Skeletal muscle tissue (tissue), 4 donors: Measurements from ENCODE around the gene SLC6A4. TPM values are rescaled to one million over a fixed set of nuclear protein-coding genes. Genes with fewer than 3 reads are reported as not detected.

ENCODE experiments used
- H3K27ac ChIP-seq: one replicate; pipeline ENCODE4 v1.7.0; 2013; ENCODE audit warnings: mild to moderate bottlenecking, low read depth, low read length, inconsistent platforms
- H3K27me3 ChIP-seq, 3 donors: one replicate each; pipeline ENCODE4 v1.7.0; 2013; ENCODE audit warnings: low read length in 3 of 3; ENCODE audit not compliant: control insufficient read depth in 3 of 3, insufficient read depth in 3 of 3
- H3K36me3 ChIP-seq, 3 donors: one replicate each; pipeline ENCODE4 v1.7.0; 2013; ENCODE audit warnings: low read length in 3 of 3; ENCODE audit not compliant: control insufficient read depth in 3 of 3, insufficient read depth in 3 of 3
- H3K4me1 ChIP-seq, 3 donors: one replicate each; pipeline ENCODE4 v1.7.0; 2013; ENCODE audit warnings: low read length in 3 of 3, mild to moderate bottlenecking in 3 of 3; ENCODE audit not compliant: control insufficient read depth in 3 of 3, insufficient read depth in 3 of 3
- H3K4me3 ChIP-seq, 3 donors: one replicate each; pipeline ENCODE4 v1.7.0; 2013; ENCODE audit warnings: low read length in 3 of 3
- H3K9ac ChIP-seq, 3 donors: one replicate each; pipeline ENCODE4 v1.7.0; 2013; ENCODE audit warnings: low read length in 3 of 3, mild to moderate bottlenecking in 3 of 3, moderate library complexity in 2 of 3, low read depth in 1 of 3
- H3K9me3 ChIP-seq, 3 donors: one replicate each; pipeline ENCODE4 v1.7.0; 2013; ENCODE audit warnings: low read length in 3 of 3; ENCODE audit not compliant: control insufficient read depth in 3 of 3
- total RNA-seq: library from RNA; depleted of rRNA; stranded (reverse); fragments of >200 nt; gene quantifications from one replicate; pipeline ENCODE4 v1.2.3, GENCODE V29; 2014
- donor health status: Osteomylitis.

Gene SLC6A4
- total RNA-seq, 1 donor from 2014 or later = 1.6 TPM

DNA sequence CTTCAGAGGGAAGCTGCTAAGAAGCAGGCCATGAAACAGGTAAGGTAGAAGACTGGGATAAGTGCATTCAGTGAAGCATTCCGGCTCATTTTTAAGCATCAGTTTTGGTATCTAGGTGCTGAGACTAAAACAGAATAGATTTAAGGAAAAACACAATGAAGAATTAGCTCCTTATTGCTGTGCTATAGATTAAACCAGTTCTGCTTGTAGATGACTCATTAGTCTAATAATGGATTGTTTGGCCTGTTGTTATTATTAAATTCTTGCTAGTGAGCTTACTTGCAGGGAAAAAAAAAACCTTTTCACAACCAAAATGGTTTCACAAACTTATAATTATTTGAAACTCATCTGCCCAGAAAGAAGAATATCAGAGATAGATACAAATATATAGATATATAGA lies 62.9 kb downstream of the SLC6A4 start:
- Histone ChIP-seq H3K27me3 (no peaks in the 10 kb centered on the region), H3K4me1 (no peaks in the 10 kb centered on the region), H3K9me3 (no peaks in the 10 kb centered on the region), H3K36me3 (peaks cover 0 to 7% (median 4%) of the 10 kb centered on the region in 3 donors), H3K27ac (no peak overlapping the region), H3K9ac (no peak overlapping the region), H3K4me3 (no peak overlapping the region)

DNA sequence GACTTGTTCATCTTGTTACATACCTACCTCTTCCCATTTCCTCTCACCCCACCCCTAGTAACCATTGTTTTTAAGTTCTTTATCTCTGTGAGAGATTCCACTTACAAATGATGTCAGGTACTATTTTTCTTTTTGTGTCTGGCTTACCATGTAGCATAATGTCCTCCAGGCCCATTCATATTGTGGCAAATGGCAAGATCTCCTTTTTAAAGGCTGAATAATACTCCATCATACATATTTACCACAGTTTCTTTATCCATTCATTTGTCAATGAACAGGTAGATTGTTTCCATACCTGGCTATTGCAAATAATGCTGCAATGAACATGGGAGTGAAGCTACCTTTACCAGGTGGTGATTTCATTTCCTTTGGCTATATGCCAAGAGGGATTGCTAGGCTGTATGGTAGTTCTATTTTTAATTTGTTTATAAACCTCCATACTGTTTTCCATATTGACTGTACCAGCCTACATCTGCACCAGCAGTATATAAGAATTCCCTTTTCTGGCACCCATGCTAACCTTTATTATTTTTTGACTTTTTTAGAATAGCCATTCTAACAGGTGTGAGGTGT lies 65.0 kb downstream of the SLC6A4 start:
- Histone ChIP-seq H3K4me3 (no peak overlapping the region), H3K9me3 (no peaks in the 10 kb centered on the region), H3K9ac (no peak overlapping the region), H3K27me3 (no peaks in the 10 kb centered on the region), H3K4me1 (no peaks in the 10 kb centered on the region), H3K27ac (no peak overlapping the region), H3K36me3 (peaks cover 0 to 6% (median 4%) of the 10 kb centered on the region in 3 donors)

DNA sequence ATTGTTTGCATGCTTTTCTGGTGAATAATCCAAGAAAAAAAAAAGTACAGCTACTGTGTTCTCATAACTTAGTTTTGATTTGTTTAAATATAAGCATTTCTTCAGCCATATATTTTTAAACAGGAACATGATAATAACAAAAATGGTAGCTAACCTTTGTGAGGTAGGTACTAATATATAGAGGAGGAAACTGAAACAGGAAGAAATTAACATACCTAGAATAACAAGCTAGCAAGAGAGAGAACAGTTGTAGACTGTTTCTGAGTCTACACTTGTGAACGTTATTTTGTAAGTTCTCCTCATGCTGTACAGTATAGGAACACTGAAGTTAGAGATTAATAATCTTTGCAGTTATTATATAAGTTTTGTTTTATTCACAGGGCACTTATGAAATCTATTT lies 69.5 kb downstream of the SLC6A4 start:
- Histone ChIP-seq H3K4me3 (no peak overlapping the region), H3K4me1 (no peaks in the 10 kb centered on the region), H3K9me3 (no peaks in the 10 kb centered on the region), H3K9ac (no peak overlapping the region), H3K27me3 (no peaks in the 10 kb centered on the region), H3K36me3 (peaks cover 0 to 5% (median 3%) of the 10 kb centered on the region in 3 donors), H3K27ac (no peak overlapping the region)

DNA sequence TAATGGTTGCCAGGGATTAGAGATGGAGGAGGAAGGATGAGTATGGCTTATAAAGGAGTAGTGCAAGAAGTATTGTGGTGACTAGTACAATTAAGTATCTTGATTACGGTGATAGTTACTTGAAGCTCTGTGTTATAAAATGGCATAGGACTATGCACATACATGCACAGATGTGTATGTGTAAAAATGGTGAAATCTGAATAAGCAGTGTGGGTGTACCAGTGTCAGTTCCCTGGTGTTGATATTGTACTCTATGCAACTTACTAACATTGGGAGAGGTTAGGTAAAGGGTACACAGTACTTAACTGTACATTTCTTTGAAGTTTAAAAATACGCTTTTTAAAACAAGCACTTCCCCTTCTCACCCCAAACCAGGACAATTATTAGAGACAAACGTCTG lies 70.3 kb downstream of the SLC6A4 start:
- H3K36me3 ChIP-seq = peaks cover 0 to 5% (median 3%) of the 10 kb centered on the region in 3 donors
- no peaks in the 10 kb centered on the region for H3K27me3 ChIP-seq
- no peaks in the 10 kb centered on the region for H3K9me3 ChIP-seq
- H3K4me1 ChIP-seq = no peaks in the 10 kb centered on the region
- H3K9ac ChIP-seq = no peak overlapping the region
- no peak overlapping the region for H3K27ac ChIP-seq
- H3K4me3 ChIP-seq = no peak overlapping the region

DNA sequence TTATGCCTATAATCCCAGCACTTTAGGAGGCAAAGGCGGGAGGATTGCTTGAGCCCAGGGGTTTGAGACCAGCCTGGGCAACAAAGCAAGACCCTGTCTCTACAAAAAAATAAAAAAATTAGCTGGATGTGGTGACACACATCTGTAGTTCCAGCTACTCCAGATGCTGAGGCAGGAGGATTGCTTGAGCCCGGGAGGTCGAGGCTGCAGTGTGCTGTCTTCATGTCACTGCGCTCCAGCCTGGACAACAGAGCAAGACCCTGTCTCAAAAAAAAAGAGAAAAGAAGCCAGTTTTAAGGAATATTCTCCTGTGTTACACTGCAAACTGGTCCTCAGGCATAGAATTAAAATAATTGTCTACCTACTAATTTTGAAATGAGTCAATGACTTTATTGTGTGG lies 71.0 kb downstream of the SLC6A4 start:
- no peak overlapping the region for H3K27ac ChIP-seq
- no peaks in the 10 kb centered on the region for H3K27me3 ChIP-seq
- no peaks in the 10 kb centered on the region for H3K9me3 ChIP-seq
- no peaks in the 10 kb centered on the region for H3K4me1 ChIP-seq
- peaks cover 0 to 5% (median 5%) of the 10 kb centered on the region in 3 donors for H3K36me3 ChIP-seq
- no peak overlapping the region for H3K4me3 ChIP-seq
- H3K9ac ChIP-seq = no peak overlapping the region

DNA sequence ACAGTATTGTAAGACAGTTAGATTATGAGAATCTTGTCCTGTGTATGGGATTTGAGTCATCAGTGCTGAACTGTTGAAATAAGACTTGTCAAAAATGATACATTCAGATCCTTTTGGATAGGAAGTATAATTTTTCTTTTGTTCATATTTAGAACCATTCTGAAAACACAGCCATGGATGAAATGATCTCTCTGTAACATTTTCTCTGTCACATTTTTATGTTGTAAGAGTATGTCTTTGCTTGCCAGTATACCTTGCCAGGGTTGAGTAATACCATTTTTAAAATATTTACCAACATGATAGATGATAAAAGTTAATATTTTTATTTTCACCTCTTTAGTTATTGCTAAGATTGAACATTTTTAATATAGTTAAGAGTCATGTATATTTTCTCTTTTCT lies 73.9 kb downstream of the SLC6A4 start:
- Histone ChIP-seq H3K9ac (no peak overlapping the region), H3K4me1 (no peaks in the 10 kb centered on the region), H3K4me3 (no peak overlapping the region), H3K27ac (no peak overlapping the region), H3K9me3 (no peaks in the 10 kb centered on the region), H3K36me3 (peaks cover 0 to 9% (median 5%) of the 10 kb centered on the region in 3 donors), H3K27me3 (no peaks in the 10 kb centered on the region)

DNA sequence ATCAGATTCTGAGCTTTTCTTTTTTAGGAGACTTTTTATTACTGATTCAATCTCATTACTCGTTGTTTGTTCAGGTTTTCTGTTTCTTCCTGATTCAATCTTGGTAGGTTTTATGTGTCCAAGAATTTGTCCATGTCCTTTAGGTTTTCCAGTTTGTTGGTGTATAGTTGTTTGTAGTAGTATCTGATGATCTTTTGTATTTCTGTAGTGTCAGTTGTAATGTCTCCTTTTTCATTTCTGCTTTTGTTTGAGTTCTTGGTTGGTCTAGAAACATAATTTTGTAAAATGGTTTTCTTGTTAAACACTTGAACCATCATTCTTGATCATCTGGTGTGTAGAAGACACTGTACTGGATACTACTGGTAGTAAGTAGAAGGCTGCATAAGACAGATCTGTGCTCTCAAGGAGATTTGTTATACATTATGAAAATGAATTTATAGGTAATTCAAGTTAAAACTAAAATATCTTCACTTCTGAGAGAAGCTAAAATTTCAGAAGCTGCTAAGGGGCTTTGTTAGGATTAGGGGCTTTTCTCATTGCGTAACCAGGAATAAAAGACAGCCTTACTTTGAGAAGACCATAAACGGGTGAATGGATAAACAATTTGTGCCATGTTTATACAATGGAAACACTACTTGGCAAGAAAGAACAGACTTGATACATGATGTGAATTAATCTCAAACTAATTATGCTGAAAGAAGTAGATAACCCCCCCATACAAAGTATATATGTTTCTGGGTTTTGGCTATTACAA lies 74.9 kb downstream of the SLC6A4 start:
- Histone ChIP-seq H3K4me3 (no peak overlapping the region), H3K4me1 (no peaks in the 10 kb centered on the region), H3K9me3 (no peaks in the 10 kb centered on the region), H3K27ac (no peak overlapping the region), H3K36me3 (peaks cover 0 to 9% (median 5%) of the 10 kb centered on the region in 3 donors), H3K27me3 (no peaks in the 10 kb centered on the region), H3K9ac (no peak overlapping the region)

DNA sequence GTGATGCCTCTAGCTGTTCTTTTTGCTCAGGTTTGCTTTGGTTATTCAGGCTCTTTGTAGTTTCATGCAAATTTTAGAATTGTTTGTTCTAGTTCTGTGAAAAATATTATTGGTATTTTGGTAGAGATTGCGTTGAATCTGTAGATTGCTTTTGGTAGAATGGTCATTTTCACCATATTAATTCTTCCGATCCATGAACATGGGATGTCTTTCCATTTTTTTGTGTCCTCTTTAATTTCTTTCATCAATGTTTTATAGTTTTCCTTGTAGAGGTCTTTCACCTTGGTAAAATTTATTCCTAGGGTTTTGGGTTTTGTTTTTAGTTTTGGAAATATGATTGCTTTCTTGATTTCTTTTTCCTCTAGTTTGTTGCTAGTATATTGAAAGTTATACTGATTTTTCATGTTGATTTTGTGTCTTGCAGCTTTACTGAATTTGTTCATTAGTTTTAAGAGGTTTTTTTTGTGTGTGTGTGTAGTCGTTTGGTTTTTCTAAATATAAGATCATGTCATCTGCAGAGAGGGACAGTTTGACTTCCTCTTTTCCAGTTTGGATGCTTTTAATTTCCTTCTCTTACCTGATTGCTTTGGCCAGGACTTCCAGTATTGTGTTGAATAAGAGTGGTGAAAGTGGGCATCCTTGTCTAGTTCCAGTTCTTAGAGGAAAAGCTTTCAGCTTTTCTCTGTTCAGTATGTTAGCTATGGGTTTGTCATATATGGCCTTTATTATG lies 76.4 kb downstream of the SLC6A4 start:
- H3K27ac ChIP-seq = no peak overlapping the region
- no peaks in the 10 kb centered on the region for H3K27me3 ChIP-seq
- peaks cover 0 to 8% (median 5%) of the 10 kb centered on the region in 3 donors for H3K36me3 ChIP-seq
- no peaks in the 10 kb centered on the region for H3K9me3 ChIP-seq
- no peak overlapping the region for H3K9ac ChIP-seq
- no peaks in the 10 kb centered on the region for H3K4me1 ChIP-seq
- H3K4me3 ChIP-seq = no peak overlapping the region

DNA sequence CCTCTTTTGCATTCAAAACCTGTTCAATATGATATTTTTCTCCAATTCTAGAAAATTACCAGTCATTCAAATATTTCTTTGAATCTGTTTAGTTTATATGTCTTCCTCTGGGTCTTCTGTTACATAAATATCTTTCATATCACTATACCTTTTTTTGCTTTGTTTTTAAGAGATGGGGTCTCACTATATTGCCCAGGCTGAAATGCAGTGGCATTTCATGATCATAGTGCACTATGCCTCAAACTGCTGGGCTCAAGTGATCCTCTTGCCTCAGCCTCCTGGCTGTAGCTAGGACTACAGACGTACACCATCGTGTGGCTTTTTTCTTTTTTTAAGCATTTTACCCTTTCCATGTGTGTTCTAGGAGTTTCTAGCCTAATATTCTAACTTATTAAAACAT lies 80.1 kb downstream of the SLC6A4 start:
- H3K4me1 ChIP-seq = no peaks in the 10 kb centered on the region
- H3K36me3 ChIP-seq = peaks cover 0 to 4% (median 2%) of the 10 kb centered on the region in 3 donors
- no peak overlapping the region for H3K27ac ChIP-seq

DNA sequence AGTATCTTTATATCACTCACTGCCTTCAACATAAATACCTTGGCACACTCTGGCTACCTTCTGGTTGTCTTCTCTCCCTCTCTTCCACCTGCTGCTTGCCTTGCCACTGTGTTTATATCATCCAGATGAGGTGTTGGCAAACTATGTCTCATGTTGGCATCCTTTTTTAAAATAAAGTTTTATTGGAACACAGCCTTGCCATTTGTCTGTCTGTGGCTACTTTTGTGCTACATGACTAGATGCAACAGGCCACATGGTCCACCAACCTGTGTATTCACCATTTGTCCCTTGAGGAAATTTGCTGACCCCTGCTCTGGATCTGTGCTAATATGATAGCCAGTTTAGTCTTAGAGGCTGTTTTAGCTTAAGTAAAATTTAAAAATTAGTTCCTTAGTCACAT lies 82.0 kb downstream of the SLC6A4 start:
- Histone ChIP-seq H3K36me3 (peaks cover 0 to 4% (median 0%) of the 10 kb centered on the region in 3 donors), H3K27me3 (no peaks in the 10 kb centered on the region), H3K9ac (no peak overlapping the region), H3K4me3 (no peak overlapping the region), H3K27ac (no peak overlapping the region), H3K4me1 (no peaks in the 10 kb centered on the region), H3K9me3 (no peaks in the 10 kb centered on the region)

More for the DNA sequence above, 80.1 kb downstream of the SLC6A4 start:
- Histone ChIP-seq H3K27me3 (no peaks in the 10 kb centered on the region), H3K9ac (no peak overlapping the region), H3K4me3 (no peak overlapping the region), H3K9me3 (no peaks in the 10 kb centered on the region)
